Mucosa of descending colon (tissue), 3 donors: ENCODE data around the gene ITGAV. TPM values are rescaled to one million over a fixed set of nuclear protein-coding genes. Genes with fewer than 3 reads are reported as not detected.

Source experiments
- ATAC-seq: fragments of 200-7000 bp; cut with Tn5 transposase; one replicate; pipeline ENCODE4 v1.9.1; 2020; ENCODE audit warnings: mild to moderate bottlenecking, moderate library complexity
- DNase-seq, 3 donors: peaks; one replicate each; pipeline ENCODE4 v3.0.0-alpha.2; 2020
- H3K36me3 ChIP-seq: fragments of 200-600 bp; one replicate; pipeline ENCODE4 v1.8.0; 2021; ENCODE audit warnings: low read depth, mild to moderate bottlenecking
- H3K4me1 ChIP-seq: fragments of 200-600 bp; one replicate; pipeline ENCODE4 v1.8.0; 2021; ENCODE audit warnings: low read depth, mild to moderate bottlenecking
- H3K4me3 ChIP-seq: fragments of 200-600 bp; one replicate; pipeline ENCODE4 v1.8.0; 2021; ENCODE audit warnings: mild to moderate bottlenecking
- H3K9me3 ChIP-seq: fragments of 200-600 bp; one replicate; pipeline ENCODE4 v1.8.0; 2021; ENCODE audit warnings: mild to moderate bottlenecking
- intact Hi-C, 2 donors: fragments of 100-400 bp; cut with DNase I in 1 of 2; cut with micrococcal nuclease in 1 of 2; formaldehyde crosslinking; loops; one replicate each; pipeline versions ENCODE4 v1.11.0 to v1.11.1; 2022; cut with DNase I, micrococcal nuclease
- total RNA-seq, 3 donors: library from RNA; stranded (reverse); fragmentation: NEBNext Ultra II Directional in 2 of 3; extraction: Animal tissue kit (Norgen Biotek cat#: 25700) in 2 of 3; gene quantifications; one replicate each; pipeline versions ENCODE4 v1.2.1 to v1.2.4, GENCODE V29; 2021 to 2023
- TF ChIP-seq, protein P1 (sequence below): fragments of 200-600 bp; IDR thresholded peaks from one replicate; pipeline ENCODE4 v1.8.0; 2022; ENCODE audit warnings: antibody characterized with exemption, mild to moderate bottlenecking
- donor health status: DM: no; HTN: no; CAD: no; lungs with moderate emphysema.
- donor health status: DM: no; HTN: no; CAD: no.
- donor health status: DM: no; HTN: yes; CAD: no.

Gene ITGAV
- total RNA-seq, 3 donors from 2014 or later: 41.0 to 62.8 (median 47.2) TPM

- no peaks in the 10 kb centered on the region for H3K36me3 ChIP-seq
- H3K4me1 ChIP-seq: no peaks in the 10 kb centered on the region
- H3K4me3 ChIP-seq: no peak overlapping the region
- no peak for DNase-seq
- intact Hi-C loops: no loop called here
- TF ChIP-seq, protein P1, sequence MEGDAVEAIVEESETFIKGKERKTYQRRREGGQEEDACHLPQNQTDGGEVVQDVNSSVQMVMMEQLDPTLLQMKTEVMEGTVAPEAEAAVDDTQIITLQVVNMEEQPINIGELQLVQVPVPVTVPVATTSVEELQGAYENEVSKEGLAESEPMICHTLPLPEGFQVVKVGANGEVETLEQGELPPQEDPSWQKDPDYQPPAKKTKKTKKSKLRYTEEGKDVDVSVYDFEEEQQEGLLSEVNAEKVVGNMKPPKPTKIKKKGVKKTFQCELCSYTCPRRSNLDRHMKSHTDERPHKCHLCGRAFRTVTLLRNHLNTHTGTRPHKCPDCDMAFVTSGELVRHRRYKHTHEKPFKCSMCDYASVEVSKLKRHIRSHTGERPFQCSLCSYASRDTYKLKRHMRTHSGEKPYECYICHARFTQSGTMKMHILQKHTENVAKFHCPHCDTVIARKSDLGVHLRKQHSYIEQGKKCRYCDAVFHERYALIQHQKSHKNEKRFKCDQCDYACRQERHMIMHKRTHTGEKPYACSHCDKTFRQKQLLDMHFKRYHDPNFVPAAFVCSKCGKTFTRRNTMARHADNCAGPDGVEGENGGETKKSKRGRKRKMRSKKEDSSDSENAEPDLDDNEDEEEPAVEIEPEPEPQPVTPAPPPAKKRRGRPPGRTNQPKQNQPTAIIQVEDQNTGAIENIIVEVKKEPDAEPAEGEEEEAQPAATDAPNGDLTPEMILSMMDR: no peak
- ATAC-seq: no peak
- no peaks in the 10 kb centered on the region for H3K9me3 ChIP-seq
These were observed 43.0 kb upstream of the ITGAV start for GRCh38 chr2:186546846-186547245.

DNA sequence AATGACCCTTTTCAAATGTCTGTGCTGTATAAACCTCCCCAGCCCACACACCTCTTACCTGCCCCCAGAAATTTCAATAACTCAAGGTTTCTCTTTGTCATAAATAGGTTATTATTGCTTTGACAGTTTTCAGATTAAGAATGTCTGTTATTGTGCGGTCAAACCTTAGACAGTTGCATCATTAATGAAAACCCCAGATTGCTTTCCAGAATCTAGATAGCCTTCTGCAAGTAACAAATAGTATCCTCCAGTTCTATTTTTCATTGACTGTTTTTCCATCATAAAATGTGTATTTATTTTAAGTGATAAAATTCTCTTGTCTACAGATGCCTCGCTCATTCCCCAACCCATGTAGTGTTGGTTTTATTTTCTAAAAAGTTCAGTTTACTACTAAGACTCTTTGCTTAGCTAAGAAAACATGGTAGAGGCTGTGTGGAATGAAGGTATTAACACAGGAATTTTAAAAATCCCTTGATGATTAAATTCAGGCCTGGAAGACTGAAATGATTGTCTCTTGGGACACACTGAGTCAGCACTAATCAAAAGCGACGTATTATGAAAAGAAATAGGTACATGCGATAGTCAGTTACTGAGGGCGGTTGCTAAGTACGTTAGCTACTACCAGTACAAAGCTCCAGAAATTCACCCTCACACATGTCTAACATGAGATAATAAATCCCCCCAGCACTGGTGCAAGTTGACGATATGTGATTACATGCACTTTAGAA lies 38.4 kb upstream of the ITGAV start:
- Histone ChIP-seq H3K4me1 (no peaks in the 10 kb centered on the region), H3K36me3 (no peaks in the 10 kb centered on the region), H3K4me3 (no peak overlapping the region), H3K9me3 (no peaks in the 10 kb centered on the region)
- intact Hi-C loops: no loop called here
- TF ChIP-seq, protein P1: no peak
- ATAC-seq (no peak), DNase-seq (no peak)

GRCh38 chr2:186554429-186554828 lies 35.4 kb upstream of the ITGAV start:
- Histone ChIP-seq H3K9me3 (no peaks in the 10 kb centered on the region), H3K4me3 (no peak overlapping the region), H3K4me1 (no peaks in the 10 kb centered on the region), H3K36me3 (no peaks in the 10 kb centered on the region)
- intact Hi-C loops: no loop called here
- ATAC-seq: no peak
- DNase-seq: no peak
- TF ChIP-seq, protein P1: no peak

DNA sequence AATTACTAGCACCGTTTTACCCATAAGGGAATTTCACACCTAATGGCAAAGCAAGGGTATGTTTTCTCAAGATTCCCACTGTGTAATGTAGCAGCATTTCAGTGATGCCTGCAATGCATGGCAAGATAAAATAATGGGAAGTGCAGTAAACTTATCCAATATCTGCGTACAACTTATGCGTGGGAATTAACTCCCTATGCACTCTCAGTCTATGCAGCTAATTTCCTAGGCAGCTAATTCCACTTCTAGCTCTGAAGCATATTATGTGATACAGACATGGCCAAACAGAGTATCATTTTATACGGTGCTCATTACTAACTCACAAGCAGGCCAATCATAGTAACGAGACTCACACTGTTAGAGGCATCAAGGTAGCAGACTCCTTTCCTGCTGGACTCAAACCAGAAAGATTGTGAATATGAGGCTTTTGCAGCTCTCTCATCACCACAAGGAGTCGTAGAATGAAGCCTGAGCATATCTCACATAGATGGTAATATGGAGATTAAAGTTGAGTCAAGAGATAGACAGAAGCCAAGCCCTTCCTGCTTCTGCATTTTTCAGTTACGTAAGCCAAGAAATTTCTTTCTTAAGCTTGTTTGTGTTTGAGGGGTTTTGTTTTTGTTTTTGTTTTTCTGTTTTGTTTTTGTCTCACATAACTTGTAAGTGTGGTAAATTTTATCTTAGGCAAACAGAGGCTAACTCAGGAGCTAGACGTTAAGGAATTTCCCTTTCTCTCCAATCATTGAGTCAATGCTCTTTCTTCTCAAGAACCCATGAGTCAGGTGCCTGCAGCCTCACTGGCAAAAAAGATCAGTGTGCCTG lies 34.8 kb upstream of the ITGAV start:
- DNase-seq (no peak), ATAC-seq (no peak)
- Histone ChIP-seq H3K36me3 (no peaks in the 10 kb centered on the region), H3K4me3 (no peak overlapping the region), H3K9me3 (no peaks in the 10 kb centered on the region), H3K4me1 (no peaks in the 10 kb centered on the region)
- TF ChIP-seq, protein P1: no peak
- intact Hi-C loops: no loop called here

- intact Hi-C loops: no loop called here
- no peak overlapping the region for H3K4me3 ChIP-seq
- no peaks in the 10 kb centered on the region for H3K36me3 ChIP-seq
- ATAC-seq (no peak), DNase-seq (no peak)
- H3K4me1 ChIP-seq: no peaks in the 10 kb centered on the region
- H3K9me3 ChIP-seq: no peaks in the 10 kb centered on the region
- TF ChIP-seq, protein P1: no peak
These were observed 31.2 kb upstream of the ITGAV start for GRCh38 chr2:186558512-186559276.
